ENCODE results near the gene ESPNL.

The ESPNL gene

GRCh38 chr2:238079874-238080327, 20.2 kb upstream of the ESPNL start:
- DNase-seq (ENCODE audit: low read depth in 2 of 2) = no peak

GRCh38 chr2:238080518-238080917, 19.6 kb upstream of the ESPNL start:
- no peak for DNase-seq (ENCODE audit: low read depth in 2 of 2)

- DNase-seq (ENCODE audit: low read depth in 2 of 2) = no peak
These were observed 19.0 kb upstream of the ESPNL start for GRCh38 chr2:238081150-238081549.

DNA sequence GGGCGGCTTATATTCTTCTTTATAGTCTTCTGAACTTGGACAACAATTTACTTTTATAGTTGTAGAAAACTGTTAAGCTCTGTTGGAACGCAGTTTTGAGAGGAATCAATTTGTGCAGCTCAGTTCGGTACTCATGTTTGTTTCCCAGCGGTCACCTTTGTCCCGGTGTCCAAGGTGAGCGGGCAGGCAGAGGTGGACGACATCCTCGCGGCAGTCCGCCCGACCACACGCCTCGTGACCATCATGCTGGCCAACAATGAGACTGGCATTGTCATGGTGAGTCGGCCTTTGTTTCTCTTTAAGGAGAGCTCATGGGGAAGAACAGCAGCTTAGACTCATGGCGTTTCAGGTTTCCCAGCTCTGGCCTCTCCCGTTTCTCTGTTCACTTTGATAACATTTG, 18.6 kb upstream of the ESPNL start:
- no peak for DNase-seq (ENCODE audit: low read depth in 2 of 2)

GRCh38 chr2:238082151-238082550, 18.0 kb upstream of the ESPNL start:
- DNase-seq (ENCODE audit: low read depth in 2 of 2) = no peak

GRCh38 chr2:238082827-238083226, 17.3 kb upstream of the ESPNL start:
- DNase-seq (ENCODE audit: low read depth in 2 of 2) = no peak

- no peak for DNase-seq (ENCODE audit: low read depth in 2 of 2)
These were observed 16.2 kb upstream of the ESPNL start for GRCh38 chr2:238083919-238084318.

- no peak for DNase-seq (ENCODE audit: low read depth in 2 of 2)
These were observed 15.4 kb upstream of the ESPNL start for GRCh38 chr2:238084761-238085160.

DNA sequence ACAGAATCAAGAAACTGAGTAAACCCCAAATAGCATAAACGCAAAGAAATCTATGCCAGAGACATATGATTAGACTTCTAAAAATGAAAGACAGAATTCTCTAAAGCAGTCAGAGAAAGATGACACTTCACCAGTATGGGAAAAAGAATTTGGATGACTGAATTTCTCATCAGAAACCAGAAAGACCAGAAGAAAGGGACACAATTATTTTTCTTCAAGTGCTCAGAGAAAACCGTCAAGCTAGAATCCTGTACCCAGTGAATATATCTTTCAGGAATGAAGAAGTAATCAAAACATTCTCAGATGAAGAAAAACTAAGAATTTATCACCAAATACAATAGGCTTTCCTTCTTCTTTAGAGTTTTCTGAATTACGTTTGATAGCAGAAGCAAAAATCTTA, 14.2 kb upstream of the ESPNL start:
- DNase-seq (ENCODE audit: low read depth in 2 of 2) = no peak

DNA sequence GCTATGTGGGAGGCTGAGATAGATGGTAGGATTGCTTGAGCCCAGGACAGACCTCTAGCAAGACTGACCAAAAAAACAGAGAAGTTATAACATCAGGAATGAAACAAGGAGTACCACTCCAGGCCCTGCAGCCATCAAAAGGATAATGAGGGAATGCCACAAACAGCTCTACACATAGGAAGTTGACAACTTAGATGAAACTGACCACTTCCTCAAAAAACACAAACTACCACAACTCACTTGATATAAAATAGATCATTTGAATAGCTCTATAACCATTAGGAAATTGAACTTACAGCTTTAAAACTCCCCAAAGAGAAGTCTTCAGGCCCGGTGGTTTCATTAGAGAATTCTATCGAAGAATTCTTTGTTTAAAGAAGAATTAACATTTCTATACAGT, 12.9 kb upstream of the ESPNL start:
- no peak for DNase-seq (ENCODE audit: low read depth in 2 of 2)

DNA sequence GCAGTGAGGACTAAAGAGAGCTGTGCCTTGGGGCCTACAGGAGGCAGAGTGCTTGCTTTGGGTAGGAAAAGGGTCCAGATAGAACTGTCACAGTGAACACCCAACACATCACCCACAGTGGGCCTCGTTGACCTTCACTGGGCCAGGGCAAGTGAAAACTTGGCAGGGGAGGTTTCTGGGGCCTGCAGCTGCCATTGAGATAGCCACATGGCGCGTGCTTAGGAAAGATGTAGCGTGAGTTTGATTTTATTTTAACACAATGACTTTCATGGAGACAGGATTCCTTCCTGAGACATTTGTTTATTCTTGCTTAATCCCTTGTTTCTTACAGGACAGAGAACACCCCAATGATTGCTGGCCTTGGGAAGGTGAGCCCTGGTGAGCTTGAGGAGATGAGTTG, 9.3 kb upstream of the ESPNL start:
- no peak for DNase-seq (ENCODE audit: low read depth in 2 of 2)

DNA sequence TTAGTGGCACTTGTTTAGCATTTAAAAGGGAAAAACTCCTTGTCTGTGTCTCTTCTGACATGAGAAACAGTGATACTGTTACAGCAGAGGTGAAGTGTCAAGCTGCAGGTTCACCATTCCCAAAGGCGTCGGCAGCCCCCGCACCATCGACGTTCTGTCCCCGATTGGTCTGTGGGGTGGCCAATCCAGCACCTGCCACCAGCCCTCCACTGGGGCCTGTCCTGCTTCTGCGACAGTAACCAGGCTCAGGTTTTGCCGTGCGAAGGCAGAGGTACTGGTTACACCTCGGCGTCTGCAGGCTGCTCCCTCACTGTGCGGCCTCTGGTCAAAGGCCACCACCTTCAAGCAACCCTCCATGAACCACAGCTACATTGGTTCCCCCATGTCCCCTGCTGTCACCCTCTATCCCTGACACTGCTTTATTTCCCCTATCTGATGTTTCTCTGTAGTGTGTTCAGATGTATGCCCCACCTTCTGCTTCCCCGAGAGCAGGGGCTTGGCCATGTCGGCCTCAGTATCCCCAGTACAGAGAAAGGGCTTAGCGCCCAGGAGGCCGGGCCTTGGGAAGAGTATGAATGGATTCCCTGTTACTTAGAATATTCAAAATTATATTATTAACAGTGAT, 8.6 kb upstream of the ESPNL start:
- DNase-seq (ENCODE audit: low read depth in 2 of 2) = no peak

GRCh38 chr2:238092486-238093035, 7.6 kb upstream of the ESPNL start:
- DNase-seq (ENCODE audit: low read depth in 2 of 2) = no peak

- DNase-seq (ENCODE audit: low read depth in 2 of 2) = no peak
These were observed 6.7 kb upstream of the ESPNL start for GRCh38 chr2:238093181-238094140.

- DNase-seq (ENCODE audit: low read depth in 2 of 2) = no peak
These were observed 5.6 kb upstream of the ESPNL start for GRCh38 chr2:238094438-238095022.

DNA sequence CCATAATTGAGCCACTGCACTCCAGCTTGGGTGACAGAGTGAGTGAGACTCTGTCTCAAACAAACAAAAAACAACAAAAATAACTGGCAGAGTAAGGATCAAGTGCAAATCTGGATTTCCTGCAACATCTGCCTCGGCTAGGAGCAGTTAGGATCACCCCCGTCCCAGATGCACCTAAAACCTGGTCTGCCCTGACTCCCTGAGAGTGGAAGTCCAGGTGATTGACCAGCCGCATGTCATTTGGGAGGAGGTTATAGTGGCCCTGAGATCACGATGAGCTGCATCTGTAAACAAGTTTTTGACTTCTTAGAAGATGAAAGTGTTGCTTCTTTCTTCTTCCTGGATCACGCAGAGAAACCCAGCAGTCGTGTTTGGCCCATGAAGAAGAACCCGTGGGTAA, 5.0 kb upstream of the ESPNL start:
- no peak for DNase-seq (ENCODE audit: low read depth in 2 of 2)

GRCh38 chr2:238096311-238097011, 3.7 kb upstream of the ESPNL start:
- DNase-seq (ENCODE audit: low read depth in 2 of 2) = no peak

DNA sequence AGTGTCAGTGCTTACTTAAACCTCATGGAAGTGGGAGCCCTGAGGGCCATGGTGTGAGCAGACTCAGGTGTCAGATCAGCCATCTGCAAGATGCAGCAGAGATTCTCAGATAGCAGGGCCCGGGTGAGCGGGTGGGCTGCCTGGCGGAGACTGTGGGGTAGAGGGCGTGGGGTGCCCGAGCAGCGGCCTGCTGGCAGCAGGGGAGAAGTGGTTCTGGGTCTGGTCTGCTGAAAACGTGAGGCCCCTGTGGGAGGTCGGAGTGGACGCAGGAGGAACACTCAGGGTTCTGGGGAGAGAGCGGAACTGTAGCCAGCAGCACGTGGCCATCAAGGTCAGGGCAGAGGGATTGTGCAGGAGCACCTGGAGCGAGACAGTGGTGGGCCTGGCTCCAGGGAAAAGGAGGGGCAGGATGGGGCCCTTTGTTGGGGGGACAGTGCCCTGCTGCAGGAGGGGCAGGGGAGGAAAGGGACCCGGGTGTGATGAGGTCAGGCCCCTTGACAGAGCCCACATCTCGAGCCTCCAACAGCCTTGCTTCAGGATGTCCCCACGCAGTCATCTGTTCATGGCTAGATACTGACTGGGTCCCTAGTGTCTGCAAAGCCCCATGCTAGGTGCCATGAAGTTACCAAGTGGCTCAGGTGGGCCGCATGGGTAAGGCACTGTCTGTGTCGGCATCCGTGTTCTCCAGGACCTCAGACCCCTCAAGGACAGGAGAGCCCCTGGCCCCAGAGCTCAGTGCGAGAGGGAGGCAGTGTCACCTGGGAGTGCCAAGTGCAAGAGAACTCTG, 2.7 kb upstream of the ESPNL start:
- no peak for DNase-seq (ENCODE audit: low read depth in 2 of 2)

DNA sequence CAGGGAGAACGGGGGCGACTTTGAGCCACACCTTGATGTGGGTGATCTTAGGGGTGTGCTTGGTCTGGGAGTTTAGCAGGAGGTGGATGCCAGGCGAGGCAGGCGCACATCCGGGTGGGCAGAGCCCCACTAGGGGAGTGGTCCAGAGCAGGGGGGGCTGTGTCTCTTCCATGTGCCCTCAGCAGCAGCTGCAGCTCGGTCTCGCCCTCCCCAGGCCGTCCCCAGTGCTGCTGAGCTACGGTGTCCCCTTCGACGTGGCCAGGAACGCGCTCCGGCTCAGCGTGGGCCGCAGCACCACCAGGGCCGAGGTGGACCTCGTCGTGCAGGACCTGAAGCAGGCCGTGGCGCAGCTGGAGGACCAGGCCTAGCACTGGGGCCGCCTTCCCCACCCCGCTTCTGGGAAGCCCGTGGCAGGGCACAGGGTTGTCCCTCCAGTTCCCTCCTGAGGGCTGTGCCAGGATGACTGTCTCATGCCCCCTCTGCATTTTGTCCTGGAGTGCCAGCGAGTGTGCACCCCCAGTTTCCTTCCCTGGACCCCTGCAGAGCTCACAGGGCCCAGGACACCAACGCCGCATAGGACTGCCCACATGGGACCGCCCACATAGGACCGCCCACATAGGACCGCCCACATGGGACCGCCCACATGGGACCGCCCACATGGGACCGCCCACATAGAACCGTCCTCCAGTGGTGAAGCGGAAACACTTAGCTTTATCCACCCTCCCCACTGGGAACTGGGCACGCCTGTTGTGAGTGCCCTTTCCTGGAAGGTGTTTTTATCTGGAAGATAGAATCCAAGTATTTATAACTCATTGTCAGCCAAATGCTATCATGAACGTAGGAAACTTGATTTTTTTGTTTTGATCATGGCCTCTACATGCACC, 1.9 kb upstream of the ESPNL start:
- DNase-seq (ENCODE audit: low read depth in 2 of 2) = no peak

Data from stimulated activated CD4-positive, alpha-beta T cell treated with anti-CD3 and anti-CD28 coated beads, Interleukin-1b, Interleukin-23, amount 100 ng/mL, for 1 hour (primary cell).